ENCODE data around the gene ARID3C.
"Not testable (repeated sequence)": the region's sequence is repeated elsewhere in the genome, so short reads cannot be mapped to it uniquely, and the experiment has no call there.

Gene ARID3C

GRCh38 chr9:34644766-34645314 lies 16.0 kb upstream of the ARID3C start:
- Histone ChIP-seq H3K27ac (no peak overlapping the region), H3K27me3 (replicated peaks) (no peaks in the 10 kb centered on the region), H3K4me3 (ENCODE audit: low read depth, low read length) (no peak overlapping the region), H3K36me3 (replicated peaks) (peaks cover 10% of the 10 kb centered on the region)
- in situ Hi-C loops (cut with HindIII; ENCODE audit: low pct_ligation_motif_present, low sequenced_read_pairs) = no loop called here
- no peak for TF ChIP-seq CTCF (IDR thresholded peaks at IDR 0.05; ENCODE audit: low read depth, low read length, missing control alignments)
- no peak for DNase-seq

GRCh38 chr9:34642679-34643078 lies 13.8 kb upstream of the ARID3C start:
- H3K36me3 ChIP-seq (replicated peaks) = no peaks in the 10 kb centered on the region
- in situ Hi-C loops (cut with HindIII; ENCODE audit: low pct_ligation_motif_present, low sequenced_read_pairs) = no loop called here
- H3K27ac ChIP-seq = no peak overlapping the region
- no peak overlapping the region for H3K4me3 ChIP-seq (ENCODE audit: low read depth, low read length)
- DNase-seq = no peak
- no peaks in the 10 kb centered on the region for H3K27me3 ChIP-seq (replicated peaks)
- TF ChIP-seq CTCF (IDR thresholded peaks at IDR 0.05; ENCODE audit: low read depth, low read length, missing control alignments) = no peak

GRCh38 chr9:34639322-34639721 lies 10.5 kb upstream of the ARID3C start:
- H3K4me3 ChIP-seq (ENCODE audit: low read depth, low read length); H3K36me3 ChIP-seq (replicated peaks); DNase-seq; H3K27ac ChIP-seq; in situ Hi-C loops (cut with HindIII; ENCODE audit: low pct_ligation_motif_present, low sequenced_read_pairs); H3K27me3 ChIP-seq (replicated peaks): not testable (repeated sequence)

GRCh38 chr9:34638138-34638445 lies 9.2 kb upstream of the ARID3C start:
- no peak for TF ChIP-seq CTCF (IDR thresholded peaks at IDR 0.05; ENCODE audit: low read depth, low read length, missing control alignments)
- Histone ChIP-seq H3K36me3 (replicated peaks) (peaks cover 4% of the 10 kb centered on the region), H3K4me3 (ENCODE audit: low read depth, low read length) (peak overlapping the region; percentile 75), H3K27ac (no peak overlapping the region), H3K27me3 (replicated peaks) (no peaks in the 10 kb centered on the region)
- DNase-seq = no peak
- in situ Hi-C loops (cut with HindIII; ENCODE audit: low pct_ligation_motif_present, low sequenced_read_pairs) = no loop called here

GRCh38 chr9:34637356-34638137 lies 8.7 kb upstream of the ARID3C start, which contains the start of gene SIGMAR1:
TSS of gene SIGMAR1 (minus strand) at chr9:34637787. CDS start at chr9:34637697, 90 bp downstream.
- H3K27ac ChIP-seq = peak within 1 kb of the TSS; percentile 4
- peak within 1 kb of the TSS; percentile 75 for H3K4me3 ChIP-seq (ENCODE audit: low read depth, low read length)
- H3K27me3 ChIP-seq (replicated peaks) = no peaks in the 10 kb centered on the region
- no peak for TF ChIP-seq CTCF (IDR thresholded peaks at IDR 0.05; ENCODE audit: low read depth, low read length, missing control alignments)
- peak; percentile 80 for DNase-seq
- in situ Hi-C loops (cut with HindIII; ENCODE audit: low pct_ligation_motif_present, low sequenced_read_pairs) = no loop called here
- H3K36me3 ChIP-seq (replicated peaks) = peaks cover 4% of the 10 kb centered on the region

- H3K27me3 ChIP-seq (replicated peaks) = no peaks in the 10 kb centered on the region
- no peak for TF ChIP-seq CTCF (IDR thresholded peaks at IDR 0.05; ENCODE audit: low read depth, low read length, missing control alignments)
- H3K27ac ChIP-seq = peak overlapping the region; percentile 4
- H3K4me3 ChIP-seq (ENCODE audit: low read depth, low read length) = peak overlapping the region; percentile 75
- peaks cover 4% of the 10 kb centered on the region for H3K36me3 ChIP-seq (replicated peaks)
- DNase-seq = no peak
- in situ Hi-C loops (cut with HindIII; ENCODE audit: low pct_ligation_motif_present, low sequenced_read_pairs) = no loop called here
These were observed 8.0 kb upstream of the ARID3C start for GRCh38 chr9:34636791-34637355.

Data from brain microvascular endothelial cell (primary cell).